HCT116 (cell line): ENCODE data around the gene ACTL10. TPM values are rescaled to one million over a fixed set of nuclear protein-coding genes. Genes with fewer than 3 reads are reported as not detected.

Experiments
- ATAC-seq: fragments of 200-7000 bp; cut with Tn5 transposase; 2 replicates; pipeline ENCODE4 v1.9.1; 2020; ENCODE audit warnings: mild to moderate bottlenecking, moderate library complexity
- BruUV-seq: library from RNA; stranded (reverse); fragments of 400-500 nt; replicated peaks from 2 replicates; lab custom pipeline; 2021; lab: Mats Ljungman, UMichigan
- CTCF ChIA-PET: fragments of 300-600 bp; sonication (Branson Sonifier 250); formaldehyde crosslinking; loops from one replicate; lab custom pipeline; 2021; ENCODE audit warnings: antibody characterized with exemption; lab: Charles Lee
- POLR2A ChIA-PET: fragments of 300-600, 350-600 bp; sonication (Branson Sonifier 250); formaldehyde crosslinking; loops from one replicate; lab custom pipeline; 2021; ENCODE audit warnings: antibody characterized with exemption; lab: Charles Lee
- RAD21 ChIA-PET, 2 experiments: fragments of 300-600 bp; sonication (Branson Sonifier 250); formaldehyde crosslinking; loops; one replicate each; lab custom pipeline; 2023; ENCODE audit warnings: low total read pairs in 2 of 2; ENCODE audit not compliant: uncharacterized antibody in 2 of 2, unreplicated experiment in 2 of 2, low non-redundant PET in 1 of 2; lab: Charles Lee
- DNase-seq: peaks from one replicate; pipeline ENCODE4 v3.0.0-alpha.2; 2010; ENCODE audit warnings: low read depth, low spot score
- H2AFZ ChIP-seq: fragments of 200-600 bp; shearing (Covaris generic), sonication (generic); 2 replicates; pipeline ENCODE4 v1.6.1; 2017; ENCODE audit warnings: low read depth, mixed run types, mixed read lengths, antibody characterized with exemption, low read length; ENCODE audit not compliant: poor library complexity, severe bottlenecking
- H3K27ac ChIP-seq: 2 replicates; pipeline ENCODE4 v1.5.1; 2012; ENCODE audit warnings: low read depth, low read length
- H3K27me3 ChIP-seq: fragments of 200-600 bp; sonication (generic); 2 replicates; pipeline ENCODE4 v1.6.1; 2016; ENCODE audit warnings: mixed run types, low read length, mixed read lengths; ENCODE audit not compliant: insufficient read depth
- H3K36me3 ChIP-seq, 2 experiments: fragments of 200-500 bp in 1 of 2; fragments of 200-600 bp in 1 of 2; sonication (Bioruptor generic) in 1 of 2; sonication (generic) in 1 of 2; 2 replicates each; pipeline versions ENCODE4 v1.5.1 to v1.6.1; 2014 to 2016; ENCODE audit warnings: low read length in 2 of 2, inconsistent platforms in 1 of 2, mixed read lengths in 1 of 2, mixed run types in 1 of 2; ENCODE audit not compliant: insufficient read depth in 2 of 2, control insufficient read depth in 1 of 2
- H3K4me1 ChIP-seq, 2 experiments: fragments of 200-600 bp in 1 of 2; sonication (generic) in 1 of 2; 2 replicates each; pipeline versions ENCODE4 v1.5.1 to v1.6.1; 2012 to 2017; ENCODE audit warnings: low read length in 2 of 2, inconsistent platforms in 1 of 2, mild to moderate bottlenecking in 1 of 2, mixed read lengths in 1 of 2, mixed run types in 1 of 2, moderate library complexity in 1 of 2; ENCODE audit not compliant: insufficient read depth in 2 of 2, control insufficient read depth in 1 of 2
- H3K4me2 ChIP-seq: fragments of 200-600 bp; sonication (generic); 2 replicates; pipeline ENCODE4 v1.6.1; 2017; ENCODE audit warnings: mixed run types, low read length, mixed read lengths
- H3K4me3 ChIP-seq, 2 experiments: fragments of 200-600 bp in 1 of 2; sonication (generic) in 1 of 2; replicated peaks in 1 of 2; 2 replicates each; pipeline ENCODE4 v1.5.1; 2011 to 2016; ENCODE audit warnings: low read length in 2 of 2, control low read depth in 1 of 2, low read depth in 1 of 2, mild to moderate bottlenecking in 1 of 2, mixed read lengths in 1 of 2, mixed run types in 1 of 2
- H3K79me2 ChIP-seq: fragments of 200-600 bp; sonication (generic); 2 replicates; pipeline ENCODE4 v1.6.1; 2017; ENCODE audit warnings: mild to moderate bottlenecking, mixed run types, low read length, moderate library complexity, mixed read lengths; ENCODE audit not compliant: insufficient read depth
- H3K9ac ChIP-seq: fragments of 200-600 bp; sonication (generic); 2 replicates; pipeline ENCODE4 v1.6.1; 2016; ENCODE audit warnings: low read length, mixed read lengths
- H3K9me2 ChIP-seq: fragments of 200-600 bp; sonication (generic), shearing (Covaris generic); 2 replicates; pipeline ENCODE4 v1.6.1; 2017; ENCODE audit warnings: mixed run types, mild to moderate bottlenecking, moderate library complexity; ENCODE audit not compliant: insufficient read depth
- H3K9me3 ChIP-seq, 2 experiments: fragments of 200-500 bp in 1 of 2; fragments of 200-600 bp in 1 of 2; sonication (Bioruptor generic) in 1 of 2; sonication (generic) in 1 of 2; 2 replicates each; pipeline ENCODE4 v1.6.1; 2014 to 2017; ENCODE audit warnings: low read length in 2 of 2, mixed read lengths in 2 of 2, inconsistent platforms in 1 of 2, low read depth in 1 of 2, mild to moderate bottlenecking in 1 of 2, mixed run types in 1 of 2, moderate library complexity in 1 of 2; ENCODE audit not compliant: control insufficient read depth in 1 of 2, insufficient read depth in 1 of 2
- H4K20me1 ChIP-seq: fragments of 200-600 bp; sonication (generic), shearing (Covaris generic); 2 replicates; pipeline ENCODE4 v1.6.1; 2017; ENCODE audit warnings: mixed run types, mild to moderate bottlenecking, moderate library complexity; ENCODE audit not compliant: insufficient read depth
- CTCF ChIP-seq, 3 experiments: fragments of 200-600 bp in 1 of 3; sonication (generic) in 1 of 3; IDR thresholded peaks in 2 of 3; conservative IDR thresholded peaks in 1 of 3; 2 replicates each; pipeline ENCODE4 v1.5.1; 2012 to 2017; ENCODE audit warnings: low read depth in 2 of 3, low read length in 2 of 3, antibody characterized with exemption in 1 of 3, borderline replicate concordance in 1 of 3, control low read depth in 1 of 3, mild to moderate bottlenecking in 1 of 3, mixed read lengths in 1 of 3, mixed run types in 1 of 3, moderate library complexity in 1 of 3; ENCODE audit not compliant: insufficient read depth in 1 of 3
- RAD21 ChIP-seq: IDR thresholded peaks from 2 replicates; pipeline ENCODE4 v1.6.1; 2012; ENCODE audit warnings: low read depth, mild to moderate bottlenecking
- intact Hi-C: fragments of 100-400 bp; cut with micrococcal nuclease; formaldehyde crosslinking; loops from 2 replicates; pipeline ENCODE4 v1.10.0; 2022
- total RNA-seq: library from RNA; stranded (reverse); gene quantifications from one replicate; pipeline ENCODE4 v1.2.1, GENCODE V29; 2021; ENCODE audit not compliant: unreplicated experiment
- TF ChIP-seq, protein P1 (sequence below): IDR thresholded peaks from 2 replicates; pipeline ENCODE4 v1.6.1; 2011; ENCODE audit warnings: mild to moderate bottlenecking, low read length, moderate library complexity; ENCODE audit not compliant: insufficient replicate concordance; ENCODE audit errors: extremely low read depth

ACTL10 gene
- total RNA-seq, 1 experiment from 2014 or later, result 0.22 TPM

DNA sequence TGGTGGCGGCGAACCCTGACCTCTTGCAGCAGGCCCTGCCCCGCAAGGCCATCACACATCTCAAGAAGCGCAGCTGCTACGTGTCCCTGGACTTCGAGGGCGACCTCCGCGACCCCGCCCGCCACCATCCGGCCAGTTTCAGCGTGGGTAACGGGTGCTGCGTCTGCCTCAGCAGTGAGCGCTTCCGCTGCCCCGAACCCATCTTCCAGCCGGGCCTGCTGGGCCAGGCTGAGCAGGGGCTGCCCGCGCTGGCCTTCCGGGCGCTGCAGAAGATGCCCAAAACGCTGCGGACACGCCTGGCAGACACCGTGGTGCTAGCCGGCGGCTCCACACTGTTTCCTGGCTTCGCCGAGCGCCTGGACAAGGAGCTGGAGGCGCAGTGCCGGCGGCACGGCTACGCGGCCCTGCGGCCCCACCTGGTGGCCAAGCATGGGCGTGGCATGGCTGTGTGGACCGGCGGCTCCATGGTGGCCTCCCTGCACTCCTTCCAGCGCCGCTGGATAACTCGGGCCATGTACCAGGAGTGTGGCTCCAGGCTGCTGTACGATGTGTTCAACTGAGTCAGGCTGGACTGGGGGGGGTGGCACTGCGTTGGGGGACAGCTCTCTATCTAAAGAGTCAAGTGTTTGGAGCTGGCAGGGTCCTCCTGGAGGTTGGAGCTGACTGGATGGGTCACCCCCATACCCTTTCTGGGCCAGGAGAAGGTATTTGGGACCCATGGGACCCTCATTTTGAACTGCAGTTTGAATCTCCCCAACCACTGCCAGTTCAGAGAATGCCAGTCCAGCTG, 1.1 kb downstream of the ACTL10 start:
- Histone ChIP-seq H3K9ac (no peak overlapping the region), H2AFZ (no peak overlapping the region), H4K20me1 (no peaks in the 10 kb centered on the region), H3K9me3 (no peaks in the 10 kb centered on the region), H3K36me3 (peaks cover 10 to 23% of the 10 kb centered on the region in 2 experiments; a peak in 3 of 4 replicates), H3K27me3 (no peaks in the 10 kb centered on the region), H3K27ac (no peak overlapping the region; the same call in 1 of the 2 replicates)
- ATAC-seq, result peak; percentile 35
- CTCF ChIA-PET, result interaction anchor here (0.7 to 0.9 kb wide), 3 partner anchors 12 to 210 kb away, joined by 3 to 4 read pairs (median 3); no protein-coding TSS in a partner anchor
- BruUV-seq, result no TSS peak
- RAD21 ChIA-PET, result interaction anchor here (0.5 to 1.1 kb wide), 3 partner anchors 266 to 1028 kb away, joined by 3 to 10 read pairs (median 4); partner anchors contain the start of gene CDK5RAP1 (in 1 of the 2)
- TF ChIP-seq CTCF (IDR thresholded peaks at IDR 0.05 in 2 of 3, conservative IDR thresholded peaks at IDR 0.05 in 1 of 3; ENCODE audit: borderline replicate concordance in 1 of 3, insufficient read depth in 1 of 3, low read depth in 2 of 3, low read length in 2 of 3) (peak in 2 of 3 experiments; percentile 74 to 76; a peak in 4 of 6 replicates), RAD21 (peak; percentile 55)
- TF ChIP-seq, protein P1, sequence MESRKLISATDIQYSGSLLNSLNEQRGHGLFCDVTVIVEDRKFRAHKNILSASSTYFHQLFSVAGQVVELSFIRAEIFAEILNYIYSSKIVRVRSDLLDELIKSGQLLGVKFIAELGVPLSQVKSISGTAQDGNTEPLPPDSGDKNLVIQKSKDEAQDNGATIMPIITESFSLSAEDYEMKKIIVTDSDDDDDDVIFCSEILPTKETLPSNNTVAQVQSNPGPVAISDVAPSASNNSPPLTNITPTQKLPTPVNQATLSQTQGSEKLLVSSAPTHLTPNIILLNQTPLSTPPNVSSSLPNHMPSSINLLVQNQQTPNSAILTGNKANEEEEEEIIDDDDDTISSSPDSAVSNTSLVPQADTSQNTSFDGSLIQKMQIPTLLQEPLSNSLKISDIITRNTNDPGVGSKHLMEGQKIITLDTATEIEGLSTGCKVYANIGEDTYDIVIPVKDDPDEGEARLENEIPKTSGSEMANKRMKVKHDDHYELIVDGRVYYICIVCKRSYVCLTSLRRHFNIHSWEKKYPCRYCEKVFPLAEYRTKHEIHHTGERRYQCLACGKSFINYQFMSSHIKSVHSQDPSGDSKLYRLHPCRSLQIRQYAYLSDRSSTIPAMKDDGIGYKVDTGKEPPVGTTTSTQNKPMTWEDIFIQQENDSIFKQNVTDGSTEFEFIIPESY, result no peak
- TF ChIP-seq, all 23 proteins: peak for 2
- intact Hi-C loops, result loop anchor here (5.0 kb wide), 1 partner anchor 211 kb away; no protein-coding TSS in a partner anchor
- no peaks in the 10 kb centered on the region for H3K9me2 ChIP-seq
- DNase-seq, result no peak
- no peak overlapping the region for H3K4me2 ChIP-seq
- H3K79me2 ChIP-seq, result peaks cover 14% of the 10 kb centered on the region; the same call in 1 of the 2 replicates
- no peak overlapping the region for H3K4me3 ChIP-seq
- H3K4me1 ChIP-seq, result peaks cover 12 to 23% of the 10 kb centered on the region in 2 experiments
- POLR2A ChIA-PET, result no interaction called here
